ENCODE measurements around the gene ALDH9A1. TPM values are rescaled to one million over a fixed set of nuclear protein-coding genes. Genes with fewer than 3 reads are reported as not detected.

The ALDH9A1 gene
- total and polyA plus RNA-seq, 10 of the 15 experiments (the other 5 are each of a cell fraction or from before 2014, with no cell fraction given): 25.7 to 106 (median 36.3) TPM

- TF ChIP-seq MTA2 (IDR thresholded peaks at IDR 0.05; ENCODE audit: low read depth): no peak
- TF ChIP-seq SMC3 (IDR thresholded peaks at IDR 0.05; ENCODE audit: borderline replicate concordance, low read length): peak; percentile 98
- no peak for TF ChIP-seq CUX1 (IDR thresholded peaks at IDR 0.05; ENCODE audit: insufficient replicate concordance, low read depth, low read length)
- no peak for TF ChIP-seq REST (IDR thresholded peaks at IDR 0.05; ENCODE audit: low read depth, low read length)
- TF ChIP-seq NFIC (IDR thresholded peaks at IDR 0.05; ENCODE audit: low read depth, low read length): no peak
- TF ChIP-seq, protein P1, sequence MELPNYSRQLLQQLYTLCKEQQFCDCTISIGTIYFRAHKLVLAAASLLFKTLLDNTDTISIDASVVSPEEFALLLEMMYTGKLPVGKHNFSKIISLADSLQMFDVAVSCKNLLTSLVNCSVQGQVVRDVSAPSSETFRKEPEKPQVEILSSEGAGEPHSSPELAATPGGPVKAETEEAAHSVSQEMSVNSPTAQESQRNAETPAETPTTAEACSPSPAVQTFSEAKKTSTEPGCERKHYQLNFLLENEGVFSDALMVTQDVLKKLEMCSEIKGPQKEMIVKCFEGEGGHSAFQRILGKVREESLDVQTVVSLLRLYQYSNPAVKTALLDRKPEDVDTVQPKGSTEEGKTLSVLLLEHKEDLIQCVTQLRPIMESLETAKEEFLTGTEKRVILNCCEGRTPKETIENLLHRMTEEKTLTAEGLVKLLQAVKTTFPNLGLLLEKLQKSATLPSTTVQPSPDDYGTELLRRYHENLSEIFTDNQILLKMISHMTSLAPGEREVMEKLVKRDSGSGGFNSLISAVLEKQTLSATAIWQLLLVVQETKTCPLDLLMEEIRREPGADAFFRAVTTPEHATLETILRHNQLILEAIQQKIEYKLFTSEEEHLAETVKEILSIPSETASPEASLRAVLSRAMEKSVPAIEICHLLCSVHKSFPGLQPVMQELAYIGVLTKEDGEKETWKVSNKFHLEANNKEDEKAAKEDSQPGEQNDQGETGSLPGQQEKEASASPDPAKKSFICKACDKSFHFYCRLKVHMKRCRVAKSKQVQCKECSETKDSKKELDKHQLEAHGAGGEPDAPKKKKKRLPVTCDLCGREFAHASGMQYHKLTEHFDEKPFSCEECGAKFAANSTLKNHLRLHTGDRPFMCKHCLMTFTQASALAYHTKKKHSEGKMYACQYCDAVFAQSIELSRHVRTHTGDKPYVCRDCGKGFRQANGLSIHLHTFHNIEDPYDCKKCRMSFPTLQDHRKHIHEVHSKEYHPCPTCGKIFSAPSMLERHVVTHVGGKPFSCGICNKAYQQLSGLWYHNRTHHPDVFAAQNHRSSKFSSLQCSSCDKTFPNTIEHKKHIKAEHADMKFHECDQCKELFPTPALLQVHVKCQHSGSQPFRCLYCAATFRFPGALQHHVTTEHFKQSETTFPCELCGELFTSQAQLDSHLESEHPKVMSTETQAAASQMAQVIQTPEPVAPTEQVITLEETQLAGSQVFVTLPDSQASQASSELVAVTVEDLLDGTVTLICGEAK (IDR thresholded peaks at IDR 0.05; ENCODE audit: borderline replicate concordance): no peak
- TF ChIP-seq ASH2L (IDR thresholded peaks at IDR 0.05; ENCODE audit: borderline replicate concordance, low read depth): no peak
- TF ChIP-seq IKZF2 (IDR thresholded peaks at IDR 0.05): 0 out of 4 replicates have a peak, but pooled peaks of 1 of the 2 experiments have one; percentile 11
Measured at GRCh38 chr1:165717918-165718515, 19.7 kb upstream of the ALDH9A1 start (continued).

Data from GM12878 (cell line).